GM12864 (cell line): Measurements from ENCODE around the gene KIAA1755.
"Not testable (repeated sequence)": the region's sequence is repeated elsewhere in the genome, so short reads cannot be mapped to it uniquely, and the experiment has no call there.

ENCODE experiments used
- DNase-seq: peaks from one replicate; pipeline ENCODE4 v3.0.0-alpha.2; 2011; ENCODE audit warnings: low read depth
- H3K4me3 ChIP-seq: 2 replicates; pipeline ENCODE4 v1.5.1; 2011; ENCODE audit warnings: mild to moderate bottlenecking, low read depth, low read length, control low read depth
- CTCF ChIP-seq: IDR thresholded peaks from 2 replicates; pipeline ENCODE4 v1.5.1; 2011; ENCODE audit warnings: low read depth, mild to moderate bottlenecking, moderate library complexity, low read length, control low read depth, inconsistent platforms; ENCODE audit errors: missing control alignments

The KIAA1755 gene

GRCh38 chr20:38290829-38291814, 30.6 kb upstream of the KIAA1755 start:
- no peak overlapping the region for H3K4me3 ChIP-seq
- peak; percentile 49 for TF ChIP-seq CTCF
- DNase-seq, result no peak

- no peak for TF ChIP-seq CTCF
- H3K4me3 ChIP-seq, result no peak overlapping the region
- no peak for DNase-seq
Observed at GRCh38 chr20:38286586-38287531, 26.3 kb upstream of the KIAA1755 start.

GRCh38 chr20:38284893-38285444, 24.4 kb upstream of the KIAA1755 start:
- H3K4me3 ChIP-seq, result no peak overlapping the region
- no peak for TF ChIP-seq CTCF
- no peak for DNase-seq

GRCh38 chr20:38284066-38284650, 23.6 kb upstream of the KIAA1755 start:
- DNase-seq, H3K4me3 ChIP-seq: not testable (repeated sequence)

- no peak for TF ChIP-seq CTCF
- no peak for DNase-seq
Observed at GRCh38 chr20:38283236-38283635, 22.7 kb upstream of the KIAA1755 start.

DNA sequence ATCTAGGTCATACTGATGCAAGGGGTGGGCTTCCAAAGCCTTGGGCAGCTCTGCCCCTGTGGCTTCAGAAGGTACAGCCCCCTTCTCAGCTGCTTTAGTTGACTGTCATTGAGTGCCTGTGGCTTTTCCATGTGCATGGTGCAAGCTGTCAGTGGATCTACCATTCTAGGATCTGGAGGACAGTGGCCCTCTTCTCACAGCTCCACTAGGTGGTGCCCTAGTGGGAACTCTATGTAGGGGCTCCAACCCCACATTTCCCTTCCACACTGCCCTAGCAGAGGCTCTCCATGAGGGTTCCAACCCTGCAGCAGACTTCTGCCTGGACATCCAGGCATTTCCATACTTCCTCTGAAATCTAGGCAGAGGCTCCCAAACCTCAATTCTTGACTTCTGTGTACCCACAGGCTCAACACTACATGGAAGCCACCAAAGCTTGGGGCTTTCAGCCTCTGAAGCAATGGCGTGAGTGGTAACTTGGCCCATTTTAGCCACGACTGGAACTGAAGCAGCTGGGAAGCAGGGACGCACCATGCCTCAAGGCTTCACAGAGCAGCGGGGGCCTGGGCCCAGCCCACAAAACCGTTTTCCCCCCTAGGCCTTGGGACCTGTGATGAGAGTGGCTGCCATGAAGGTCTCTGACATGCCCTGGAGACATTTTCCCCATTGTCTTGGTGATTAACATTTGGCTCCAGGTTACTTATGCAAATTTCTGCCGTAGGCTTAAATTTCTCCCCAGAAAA, 20.8 kb upstream of the KIAA1755 start:
- DNase-seq, H3K4me3 ChIP-seq: not testable (repeated sequence)
- TF ChIP-seq CTCF, result peak; percentile 21

More at GRCh38 chr20:38283236-38283635, 22.7 kb upstream of the KIAA1755 start:
- no peak overlapping the region for H3K4me3 ChIP-seq
